ENCODE measurements around the gene PAEP.

The PAEP gene

DNA sequence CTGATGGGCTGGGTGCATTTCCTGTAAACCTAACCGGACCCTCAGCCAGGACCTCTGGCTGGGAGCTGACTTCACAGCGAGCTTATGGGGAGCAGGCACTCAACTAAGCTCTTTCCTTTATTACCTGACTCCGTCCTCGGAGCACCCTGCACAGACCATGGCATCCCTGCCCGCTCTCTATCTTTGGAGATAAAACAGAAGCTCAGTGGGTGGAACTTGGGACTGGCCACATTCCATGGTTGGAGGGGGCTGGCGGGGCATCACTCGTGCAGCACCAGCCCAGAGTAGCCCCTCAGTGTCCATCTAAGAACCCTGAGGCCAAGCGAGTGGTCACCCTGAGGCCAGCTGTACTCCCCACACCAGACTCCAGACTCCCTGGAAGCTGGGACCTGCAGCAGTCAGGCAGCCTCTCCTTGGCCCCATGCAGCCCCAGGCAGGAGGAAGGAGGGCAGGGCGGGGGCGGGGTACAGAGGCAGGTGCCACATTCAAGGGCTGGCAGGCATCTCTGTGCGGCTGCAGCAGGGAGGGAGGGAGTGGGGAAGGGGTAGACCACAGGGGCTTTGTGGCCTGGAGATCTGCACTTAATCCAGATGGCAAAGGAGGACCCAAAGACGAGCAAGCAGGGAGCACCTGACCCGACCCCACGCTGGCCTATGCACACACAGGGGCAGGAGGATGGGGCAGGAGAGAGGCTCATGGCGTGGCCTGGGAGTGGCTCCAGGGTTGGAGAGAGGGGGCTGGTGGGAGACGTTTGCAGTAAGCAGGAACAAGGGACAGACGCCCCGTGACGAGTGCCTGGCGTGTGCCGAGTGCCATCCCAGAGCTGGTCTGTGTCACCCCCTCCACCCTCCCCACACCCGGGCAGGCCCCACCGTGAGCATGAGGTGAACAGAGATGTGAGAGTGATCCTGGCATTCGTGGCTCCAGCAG lies 51.7 kb downstream of the PAEP start:
- no peak for DNase-seq (ENCODE audit: low read depth in 1 of 2, low spot score in 1 of 2)

- DNase-seq (ENCODE audit: low read depth in 1 of 2, low spot score in 1 of 2): no peak
These were observed 52.6 kb downstream of the PAEP start for GRCh38 chr9:135613946-135614805.

- no peak for DNase-seq (ENCODE audit: low read depth in 1 of 2, low spot score in 1 of 2)
These were observed 53.5 kb downstream of the PAEP start for GRCh38 chr9:135614821-135615665.

GRCh38 chr9:135615666-135616618 lies 54.4 kb downstream of the PAEP start:
- DNase-seq (ENCODE audit: low read depth in 1 of 2, low spot score in 1 of 2): no peak

Measured in stimulated activated CD4-positive, alpha-beta T cell treated with anti-CD3 and anti-CD28 coated beads, Interleukin-15, amount 100 ng/mL, for 1 hour (primary cell).